Medulla oblongata (tissue), 1 donor: ENCODE results near the gene HES6.
A peak's percentile ranks its signal among the peaks of the same experiment; 100 is the strongest.
"Not testable (repeated sequence)": the region's sequence is repeated elsewhere in the genome, so short reads cannot be mapped to it uniquely, and the experiment has no call there.

Experiments used
- DNase-seq: peaks from one replicate; pipeline ENCODE4 v3.0.0-alpha.2; 2015; ENCODE audit errors: extremely low spot score

The HES6 gene

GRCh38 chr2:238273433-238273832, 33.6 kb upstream of the HES6 start:
- not testable (repeated sequence) for DNase-seq

- DNase-seq: no peak
These were observed 32.3 kb upstream of the HES6 start for GRCh38 chr2:238272156-238272555.

- not testable (repeated sequence) for DNase-seq
These were observed 31.8 kb upstream of the HES6 start for GRCh38 chr2:238271686-238272085.

- DNase-seq: no peak
These were observed 31.3 kb upstream of the HES6 start for GRCh38 chr2:238271061-238271554.

GRCh38 chr2:238270606-238271005, 30.8 kb upstream of the HES6 start:
- DNase-seq: no peak

- DNase-seq: no peak
These were observed 29.9 kb upstream of the HES6 start for GRCh38 chr2:238269741-238270140.

DNA sequence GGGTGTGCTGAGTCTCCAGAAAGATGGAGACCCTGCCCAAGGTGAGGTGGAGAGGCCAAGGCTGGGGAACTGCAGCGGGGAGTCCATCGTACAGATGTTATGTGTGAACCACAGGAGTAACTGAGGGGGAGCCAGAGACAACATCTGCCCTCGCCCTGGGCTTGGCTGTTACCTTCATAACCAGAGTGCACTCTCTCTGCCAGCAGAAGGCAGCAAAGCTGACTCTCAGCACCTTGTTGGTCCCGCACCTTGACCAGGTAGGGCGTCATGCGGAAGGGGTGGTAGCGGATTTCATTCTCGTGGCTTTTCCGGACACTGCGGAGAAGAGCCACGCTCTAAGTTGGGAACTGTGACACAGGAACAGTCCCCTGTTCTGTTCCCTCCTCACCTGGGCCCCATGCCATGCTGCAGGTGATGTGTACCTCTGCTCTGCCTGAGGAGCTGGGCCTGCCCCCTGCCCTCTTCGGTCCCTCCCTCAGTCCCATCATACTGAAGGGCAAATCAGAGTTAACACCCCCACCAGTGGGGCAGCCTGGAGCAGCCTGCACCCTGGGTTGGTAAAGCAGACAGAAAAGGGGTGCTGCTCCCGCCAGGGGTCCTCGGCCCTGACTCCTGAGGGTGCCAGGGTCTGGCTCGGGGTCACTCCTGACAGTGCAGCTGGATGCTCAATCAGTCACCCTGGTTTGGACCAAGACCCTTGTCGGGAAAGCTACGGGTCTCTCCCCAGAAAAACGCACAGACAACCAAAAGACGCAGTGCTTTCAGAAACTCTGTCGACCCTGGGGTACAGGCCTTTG, 28.2 kb upstream of the HES6 start:
- no peak for DNase-seq

DNA sequence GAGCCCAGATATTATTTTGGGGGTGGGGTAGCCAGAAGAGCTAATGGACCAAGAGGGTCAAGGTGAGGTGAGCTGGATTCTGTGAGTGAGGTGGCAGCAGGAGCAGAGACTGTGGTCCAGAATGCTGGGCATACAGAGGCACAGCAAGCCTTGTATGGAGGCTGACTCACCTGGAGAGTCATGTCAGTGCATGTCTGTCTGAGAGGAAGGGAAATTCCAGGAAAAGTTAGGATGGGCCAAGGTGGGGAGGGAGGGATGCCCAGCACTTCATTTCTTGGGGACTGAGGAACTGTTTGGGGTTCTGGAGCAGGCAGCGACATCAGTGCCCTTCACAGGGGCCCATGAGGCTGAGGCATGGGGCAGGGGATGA, 27.5 kb upstream of the HES6 start:
- no peak for DNase-seq

GRCh38 chr2:238265605-238266004, 25.8 kb upstream of the HES6 start:
- no peak for DNase-seq

GRCh38 chr2:238264072-238264460, 24.2 kb upstream of the HES6 start:
- DNase-seq: no peak

DNA sequence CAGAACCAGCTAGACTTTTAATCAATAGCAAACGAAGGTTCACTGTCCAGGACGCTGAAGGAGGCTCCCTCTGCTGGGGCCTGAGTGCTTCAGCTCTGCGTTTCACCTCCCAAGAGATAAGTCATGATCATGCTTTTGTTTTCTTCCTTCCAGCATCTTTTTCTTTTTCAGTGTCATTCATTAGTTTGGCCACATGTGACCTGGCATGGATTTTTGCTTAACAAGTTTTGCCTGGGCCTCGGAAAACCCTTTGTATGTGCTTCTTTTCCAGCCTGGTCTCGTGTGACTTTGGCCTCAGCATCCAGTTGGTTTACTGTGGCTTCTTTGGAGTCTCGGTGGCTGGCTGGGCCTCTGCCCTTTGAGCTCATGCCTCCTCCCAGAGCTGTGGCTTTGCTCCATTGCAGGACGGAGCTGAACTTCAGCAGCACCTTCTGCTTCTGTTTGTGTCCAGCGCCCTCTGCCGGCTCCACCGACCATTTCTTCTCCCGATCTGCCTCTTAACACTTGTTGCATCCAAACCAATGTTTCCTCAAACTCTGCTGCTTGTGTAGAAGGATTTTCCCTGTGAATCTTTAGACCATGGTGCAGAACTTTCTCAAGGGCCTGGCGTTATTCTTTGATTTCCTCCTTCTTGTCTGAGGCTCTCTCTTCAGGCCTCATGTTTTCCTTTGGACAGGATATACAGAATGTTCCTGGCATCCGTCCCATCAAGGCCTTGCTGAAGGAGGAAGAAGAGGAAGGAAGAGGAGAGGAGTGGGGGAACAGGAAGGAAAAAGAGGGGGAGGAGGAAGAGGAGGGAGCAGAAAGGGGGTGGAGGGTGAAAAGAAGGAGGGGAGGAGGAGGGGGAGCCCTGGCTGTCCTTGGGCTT, 23.6 kb upstream of the HES6 start:
- peak; percentile 97 for DNase-seq

DNA sequence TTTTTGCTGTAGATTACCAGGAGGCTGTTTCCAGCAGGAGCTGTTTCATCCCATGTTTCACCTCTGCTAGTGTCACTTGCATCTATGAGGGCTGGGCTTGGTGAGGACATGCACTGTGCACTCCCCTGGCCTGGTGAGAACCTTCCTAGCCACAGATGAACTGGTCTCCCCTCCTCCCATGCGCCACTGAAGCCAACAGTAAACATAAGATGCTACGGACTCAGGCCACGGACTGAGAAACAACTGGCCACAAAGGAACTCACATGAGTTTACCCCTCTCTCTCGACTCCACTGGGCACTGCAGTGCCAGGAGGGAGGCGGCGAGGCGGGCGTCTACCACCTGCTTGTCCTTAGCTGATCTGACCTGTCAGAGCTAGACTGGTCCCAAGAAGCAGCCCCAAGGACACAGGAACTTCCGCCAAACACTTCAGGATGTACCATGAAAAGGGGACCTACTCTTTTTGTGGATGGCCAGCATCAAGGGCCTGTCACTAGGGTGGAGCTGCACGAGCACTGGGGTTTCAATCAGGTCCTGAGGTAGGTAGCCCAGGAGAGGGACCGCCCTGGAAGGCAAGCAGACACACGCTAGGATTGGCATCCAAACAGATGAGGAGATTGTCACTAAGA, 22.8 kb upstream of the HES6 start:
- no peak for DNase-seq

DNA sequence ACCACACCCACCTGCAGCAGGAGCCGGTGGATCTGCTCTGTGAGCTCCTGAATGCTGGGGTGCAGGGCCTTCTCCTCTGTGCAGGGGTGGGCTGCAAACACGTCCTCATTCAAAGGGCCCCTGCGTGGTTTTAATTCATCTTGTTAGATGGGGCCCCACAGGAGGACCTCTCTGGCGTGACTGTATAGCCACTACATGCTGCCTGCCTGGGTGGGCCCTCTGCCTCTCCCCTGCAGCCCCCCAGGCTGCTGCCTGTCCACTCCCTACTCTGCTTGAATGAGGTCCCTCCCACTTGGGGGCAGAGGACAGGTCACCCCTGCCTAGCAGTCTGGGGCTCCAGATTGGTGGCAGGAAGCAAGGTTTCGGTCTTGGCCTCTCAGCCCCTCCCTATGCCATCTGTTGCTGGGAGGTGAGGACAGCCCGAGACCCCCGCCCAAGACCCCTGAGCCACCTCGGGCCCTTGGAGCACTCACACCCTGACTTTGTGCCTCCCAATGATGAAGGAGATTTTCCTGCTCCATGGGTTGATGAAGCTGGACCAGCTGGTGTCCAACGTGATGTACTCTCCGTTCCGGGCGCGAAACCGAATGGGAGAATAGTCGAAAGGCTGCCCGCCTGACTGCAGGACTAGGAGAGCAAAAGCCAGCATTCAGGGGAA, 22.0 kb upstream of the HES6 start:
- DNase-seq: no peak

- DNase-seq: no peak
These were observed 21.0 kb upstream of the HES6 start for GRCh38 chr2:238260883-238261282.

DNA sequence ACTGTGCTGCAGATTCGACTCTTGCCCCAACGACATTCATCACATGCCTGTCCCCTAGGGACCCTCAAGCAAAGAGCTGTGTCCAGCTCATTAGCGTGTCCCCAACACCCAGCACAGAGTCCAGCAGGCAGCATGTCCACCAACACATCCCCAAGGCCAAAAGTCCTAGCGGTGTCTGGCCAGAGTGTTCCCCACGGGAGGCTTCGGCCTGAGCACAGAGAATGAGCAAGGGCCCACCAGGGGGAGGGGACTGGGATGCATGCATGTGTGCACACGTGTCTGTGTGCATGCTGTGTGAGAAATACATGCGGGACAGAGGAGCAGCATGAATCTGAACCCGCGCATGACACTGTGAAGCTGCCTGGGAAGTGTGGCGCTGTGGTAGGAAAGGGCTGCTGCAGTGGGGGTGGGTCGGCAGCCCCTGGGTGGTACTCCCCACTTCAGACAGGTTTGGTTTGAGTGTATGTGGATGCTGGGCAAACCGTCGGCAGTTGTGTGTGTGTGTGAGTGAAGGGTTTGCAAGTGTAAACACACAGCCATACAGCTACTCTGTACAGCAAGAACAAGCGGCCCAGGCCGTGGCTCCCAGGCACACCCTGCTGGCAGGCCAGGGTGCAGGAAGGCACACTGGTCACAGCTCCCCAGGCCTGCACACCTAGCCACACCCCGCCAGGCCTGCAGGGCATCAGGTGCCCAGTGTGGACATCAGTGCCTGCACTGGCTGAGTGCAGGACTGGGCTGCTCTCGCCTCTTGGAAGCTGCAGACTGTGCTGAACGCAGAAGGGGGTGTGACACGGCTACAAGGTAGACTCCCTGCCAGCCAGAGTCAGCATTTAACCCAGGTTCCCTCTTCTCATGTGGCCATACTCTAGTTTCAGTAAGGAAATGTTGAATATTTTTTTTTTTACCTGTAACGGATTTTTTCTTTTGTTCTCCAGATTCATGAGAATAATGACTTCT, 19.5 kb upstream of the HES6 start:
- DNase-seq: no peak

GRCh38 chr2:238257786-238258700, 18.2 kb upstream of the HES6 start:
- DNase-seq: no peak

GRCh38 chr2:238256594-238257104, 16.8 kb upstream of the HES6 start:
- peak; percentile 29 for DNase-seq

DNA sequence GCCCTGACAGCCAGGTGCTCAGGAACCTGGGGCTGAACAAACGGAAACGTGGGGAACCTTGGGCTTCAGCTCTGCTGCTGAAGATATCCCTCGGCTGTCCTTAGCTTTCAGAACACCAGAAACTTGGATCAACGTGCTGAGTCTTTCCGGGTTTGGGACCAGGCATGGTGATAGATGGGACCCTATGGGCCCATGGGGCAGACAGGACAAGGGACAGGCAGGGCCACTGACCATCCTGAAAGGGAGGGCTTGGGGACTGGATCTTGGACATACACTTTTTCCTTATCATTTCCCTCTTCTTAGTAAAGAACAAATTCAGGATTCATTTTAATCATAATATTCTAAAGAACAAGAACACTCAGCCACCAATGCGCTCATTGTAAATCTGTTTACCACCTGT, 16.3 kb upstream of the HES6 start:
- DNase-seq: no peak

- no peak for DNase-seq
These were observed 15.8 kb upstream of the HES6 start for GRCh38 chr2:238255636-238256035.
